Fibroblast of skin of right biceps (primary cell): ENCODE results near the gene NDOR1.

Experiments used
- DNase-seq: peaks from one replicate; pipeline ENCODE4 v3.0.0-alpha.2; 2013

The NDOR1 gene

DNA sequence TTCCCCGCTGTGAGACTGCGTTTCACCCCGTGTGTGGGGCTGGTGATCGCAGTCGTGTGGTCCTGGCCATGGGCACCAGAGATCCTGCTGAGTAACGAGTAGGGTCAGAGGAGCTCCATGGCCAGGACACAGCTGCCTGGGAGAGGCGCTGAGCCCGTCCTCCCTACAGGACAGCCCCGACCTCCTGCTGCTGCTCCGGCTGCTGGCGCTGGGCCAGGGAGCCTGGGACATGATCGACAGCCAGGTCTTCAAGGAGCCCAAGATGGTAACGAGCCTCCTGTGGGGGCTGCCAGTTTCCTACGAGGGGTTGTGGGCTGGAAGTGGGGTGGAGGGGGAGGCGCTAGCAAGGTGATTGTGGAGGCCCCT lies 60.6 kb downstream of the NDOR1 start:
- no peak for DNase-seq
